Measurements from ENCODE around the gene PHRF1. TPM values are rescaled to one million over a fixed set of nuclear protein-coding genes. Genes with fewer than 3 reads are reported as not detected.

The PHRF1 gene, protein sequence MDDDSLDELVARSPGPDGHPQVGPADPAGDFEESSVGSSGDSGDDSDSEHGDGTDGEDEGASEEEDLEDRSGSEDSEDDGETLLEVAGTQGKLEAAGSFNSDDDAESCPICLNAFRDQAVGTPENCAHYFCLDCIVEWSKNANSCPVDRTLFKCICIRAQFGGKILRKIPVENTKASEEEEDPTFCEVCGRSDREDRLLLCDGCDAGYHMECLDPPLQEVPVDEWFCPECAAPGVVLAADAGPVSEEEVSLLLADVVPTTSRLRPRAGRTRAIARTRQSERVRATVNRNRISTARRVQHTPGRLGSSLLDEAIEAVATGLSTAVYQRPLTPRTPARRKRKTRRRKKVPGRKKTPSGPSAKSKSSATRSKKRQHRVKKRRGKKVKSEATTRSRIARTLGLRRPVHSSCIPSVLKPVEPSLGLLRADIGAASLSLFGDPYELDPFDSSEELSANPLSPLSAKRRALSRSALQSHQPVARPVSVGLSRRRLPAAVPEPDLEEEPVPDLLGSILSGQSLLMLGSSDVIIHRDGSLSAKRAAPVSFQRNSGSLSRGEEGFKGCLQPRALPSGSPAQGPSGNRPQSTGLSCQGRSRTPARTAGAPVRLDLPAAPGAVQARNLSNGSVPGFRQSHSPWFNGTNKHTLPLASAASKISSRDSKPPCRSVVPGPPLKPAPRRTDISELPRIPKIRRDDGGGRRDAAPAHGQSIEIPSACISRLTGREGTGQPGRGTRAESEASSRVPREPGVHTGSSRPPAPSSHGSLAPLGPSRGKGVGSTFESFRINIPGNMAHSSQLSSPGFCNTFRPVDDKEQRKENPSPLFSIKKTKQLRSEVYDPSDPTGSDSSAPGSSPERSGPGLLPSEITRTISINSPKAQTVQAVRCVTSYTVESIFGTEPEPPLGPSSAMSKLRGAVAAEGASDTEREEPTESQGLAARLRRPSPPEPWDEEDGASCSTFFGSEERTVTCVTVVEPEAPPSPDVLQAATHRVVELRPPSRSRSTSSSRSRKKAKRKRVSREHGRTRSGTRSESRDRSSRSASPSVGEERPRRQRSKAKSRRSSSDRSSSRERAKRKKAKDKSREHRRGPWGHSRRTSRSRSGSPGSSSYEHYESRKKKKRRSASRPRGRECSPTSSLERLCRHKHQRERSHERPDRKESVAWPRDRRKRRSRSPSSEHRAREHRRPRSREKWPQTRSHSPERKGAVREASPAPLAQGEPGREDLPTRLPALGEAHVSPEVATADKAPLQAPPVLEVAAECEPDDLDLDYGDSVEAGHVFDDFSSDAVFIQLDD (N-terminal part only)
- total RNA-seq (38.8 and 39.4 TPM in 2 replicates), polyA plus RNA-seq (14.2 and 14.8 TPM in 2 replicates), polyA minus RNA-seq (13.2 and 16.1 TPM in 2 replicates), Bru-seq, nascent RNA (percentile 74 among the genes with signal in this experiment), BruChase-seq, experiment 1, labeled RNA remaining after a 6-hour chase (percentile 84 among the genes with signal in this experiment), BruChase-seq, experiment 2, labeled RNA remaining after a 2-hour chase (percentile 86 among the genes with signal in this experiment)
- 11.6 and 14.8 TPM in 2 replicates for polyA plus RNA-seq (2011; cell fraction: cytosol; rRNA removed)
- 34.6 and 40.1 TPM in 2 replicates for polyA plus RNA-seq (2011; cell fraction: nucleus; rRNA removed)
- 16.6 and 19.6 TPM in 2 replicates for polyA plus RNA-seq (2012)
- polyA minus RNA-seq (2011; cell fraction: cytosol; rRNA and poly(A)+ RNA removed), result 8.1 TPM
- polyA minus RNA-seq (2011; cell fraction: nucleus; rRNA and poly(A)+ RNA removed), result 25.0 and 35.3 TPM in 2 replicates
- long read RNA-seq, full-length matches to known transcripts, result 9 of 56 reads
- long read RNA-seq, partial matches to known transcripts, result 33 of 56 reads
- long read RNA-seq, other reads (novel, unspliced or antisense), result 14 of 56 reads

DNA sequence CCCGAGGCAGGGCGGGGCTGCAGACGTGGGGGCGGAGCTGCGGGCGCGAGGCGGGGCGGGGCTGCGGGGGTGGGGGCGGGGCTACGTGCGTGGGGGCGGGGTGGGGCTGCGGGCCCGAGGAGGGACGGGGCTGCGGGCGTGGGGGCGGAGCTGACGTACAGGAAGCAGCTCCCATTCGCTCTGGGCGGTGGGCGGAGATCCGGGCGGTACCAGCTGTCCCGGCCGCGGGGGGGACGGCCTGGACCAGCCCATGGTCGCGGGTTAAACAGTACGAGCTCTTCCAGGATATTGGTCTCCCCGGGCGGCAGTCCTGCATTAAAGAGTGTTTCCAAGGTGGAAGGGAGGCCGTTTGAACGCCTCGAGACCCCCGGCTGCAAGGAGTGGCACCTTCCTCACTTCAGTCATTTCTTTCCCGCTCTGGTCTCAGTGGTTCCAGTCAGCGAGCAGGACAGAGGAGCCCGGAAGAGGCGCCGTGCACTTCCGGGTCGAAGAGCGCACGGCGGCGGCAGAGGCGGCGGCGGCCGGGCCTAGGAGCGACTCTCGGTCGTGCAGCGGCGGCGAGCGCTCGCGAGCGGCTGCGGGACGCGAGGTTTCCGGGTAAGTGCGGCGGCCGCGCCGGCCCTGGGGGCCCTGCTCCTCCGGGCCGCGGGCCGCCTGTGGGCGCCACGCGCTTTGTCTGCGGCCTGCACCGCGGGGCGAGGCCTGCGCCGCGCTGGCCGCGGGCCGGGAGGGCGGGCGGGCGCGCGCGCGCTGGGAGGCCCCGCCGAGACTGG lies at the start of gene PHRF1:
PHRF1 (plus strand) TSS at position 475 of the 773 bp plus-strand sequence. CDS start 5,043 bp downstream, outside the sequence.
- dilution Hi-C loops (cut with MboI; ENCODE audit: extremely low pct_ligation_motif_present, low sequenced_read_pairs), result no loop called here

More for the DNA sequence above, at the start of gene PHRF1:
- peak within 1 kb of the TSS; percentile 100 for H3K9ac ChIP-seq (replicated peaks; ENCODE audit: extremely low read depth, insufficient read depth, low read length)
- peaks cover 14% of the 10 kb centered on the region for H3K4me1 ChIP-seq (ENCODE audit: control insufficient read depth, extremely low read depth, insufficient read depth, low read length)
- no peaks in the 10 kb centered on the region for H3K9me1 ChIP-seq (replicated peaks; ENCODE audit: control insufficient read depth, extremely low read depth, insufficient read depth, low read length)
- H2AFZ ChIP-seq (ENCODE audit: low read depth, low read length), result peak within 1 kb of the TSS; percentile 98
- H3K36me3 ChIP-seq (ENCODE audit: control insufficient read depth in 2 of 2, extremely low read depth in 1 of 2, insufficient read depth in 2 of 2, low read length in 2 of 2), result no peaks in the 10 kb centered on the region
- POLR2A ChIA-PET, result interaction anchor here (0.7 kb wide), 1 partner anchor 172 kb away, joined by 3 read pairs; the partner anchor contains the start of gene TALDO1
- H4K20me1 ChIP-seq (replicated peaks; ENCODE audit: control insufficient read depth, extremely low read depth, insufficient read depth, low read length), result no peaks in the 10 kb centered on the region
- H3K79me2 ChIP-seq (ENCODE audit: control insufficient read depth, insufficient read depth, low read length), result peaks cover 43% of the 10 kb centered on the region
- H3K9me3 ChIP-seq (replicated peaks; ENCODE audit: control insufficient read depth, insufficient read depth, low read length), result no peaks in the 10 kb centered on the region
- intact Hi-C loops (cut with micrococcal nuclease), result loop anchor here (5.0 kb wide), 1 partner anchor 36 kb away; no protein-coding TSS in a partner anchor
- CTCF ChIA-PET, result interaction anchor here (0.7 to 1.8 kb wide), 7 partner anchors 12 to 199 kb away, joined by 3 to 7 read pairs (median 4); partner anchors contain the start of gene HRAS
- peaks cover 8 to 10% of the 10 kb centered on the region in 2 experiments for H3K27me3 ChIP-seq (ENCODE audit: control insufficient read depth in 2 of 2, insufficient read depth in 2 of 2, low read length in 2 of 2)
- peak; percentile 90 for FAIRE-seq
- H3K4me3 ChIP-seq (replicated peaks in 1 of 3; ENCODE audit: insufficient read depth in 1 of 3, low read depth in 1 of 3, low read length in 3 of 3), result peak within 1 kb of the TSS; percentile 79 to 98 (median 79)
- no TSS peak for BruUV-seq (replicated peaks)
- H3K27ac ChIP-seq (ENCODE audit: insufficient read depth, low read depth, low read length), result peak within 1 kb of the TSS; percentile 98
- DNase-seq (ENCODE audit: low read depth, low spot score), result peak; percentile 92
- peak within 1 kb of the TSS; percentile 94 for H3K4me2 ChIP-seq (ENCODE audit: insufficient read depth, low read length)
- TF ChIP-seq FOS (IDR thresholded peaks at IDR 0.05; ENCODE audit: borderline replicate concordance, insufficient read depth, low read length) (no peak), POLR2A (IDR thresholded peaks at IDR 0.05; ENCODE audit: low read depth, low read length) (peak; percentile 83), POLR2AphosphoS5 (IDR thresholded peaks at IDR 0.05; ENCODE audit: insufficient read depth, low read depth, low read length) (peak; percentile 89)
